Bronchial epithelial cell (primary cell): ENCODE results near the gene COMMD2. TPM values are rescaled to one million over a fixed set of nuclear protein-coding genes. Genes with fewer than 3 reads are reported as not detected.

Source experiments
- DNase-seq: peaks from one replicate; pipeline ENCODE4 v3.0.0-alpha.2; 2010; ENCODE audit warnings: low read depth
- FAIRE-seq: peaks from 2 replicates; lab custom pipeline; 2011; peaks lifted over from hg19 to GRCh38; lab: Jason Lieb, UNC
- H3K27me3 ChIP-seq: 2 replicates; pipeline ENCODE4 v1.5.1; 2011; ENCODE audit warnings: low read length; ENCODE audit not compliant: control insufficient read depth, insufficient read depth
- H3K36me3 ChIP-seq: 2 replicates; pipeline ENCODE4 v1.5.1; 2011; ENCODE audit warnings: low read length; ENCODE audit not compliant: control insufficient read depth, insufficient read depth
- H3K4me3 ChIP-seq: 2 replicates; pipeline ENCODE4 v1.5.1; 2011; ENCODE audit warnings: mild to moderate bottlenecking, low read depth, low read length, control low read depth
- CTCF ChIP-seq: IDR thresholded peaks from 2 replicates; pipeline ENCODE4 v1.5.1; 2011; ENCODE audit warnings: mild to moderate bottlenecking, moderate library complexity, low read length, control low read depth, inconsistent platforms; ENCODE audit not compliant: insufficient read depth, severe bottlenecking
- total RNA-seq: library from RNA; depleted of rRNA; stranded (reverse); fragments of >200 nt; gene quantifications from 2 replicates; pipeline ENCODE4 v1.2.1, GENCODE V29; 2014

COMMD2 gene
- total RNA-seq, 1 donor from 2014 or later = 33.2 TPM

GRCh38 chr3:149702691-149703441, 49.4 kb downstream of the COMMD2 start:
- no peaks in the 10 kb centered on the region for H3K27me3 ChIP-seq
- no peak overlapping the region for H3K4me3 ChIP-seq
- FAIRE-seq (no peak), DNase-seq (peak; percentile 70)
- H3K36me3 ChIP-seq = no peaks in the 10 kb centered on the region
- no peak for TF ChIP-seq CTCF

GRCh38 chr3:149701977-149702350, 50.3 kb downstream of the COMMD2 start:
- Histone ChIP-seq H3K36me3 (no peaks in the 10 kb centered on the region), H3K4me3 (no peak overlapping the region), H3K27me3 (no peaks in the 10 kb centered on the region)
- DNase-seq (peak; percentile 37), FAIRE-seq (no peak)
- TF ChIP-seq CTCF = no peak

- Histone ChIP-seq H3K27me3 (no peaks in the 10 kb centered on the region), H3K36me3 (no peaks in the 10 kb centered on the region), H3K4me3 (no peak overlapping the region)
- TF ChIP-seq CTCF = no peak
- no peak for FAIRE-seq
- no peak for DNase-seq
Observed at GRCh38 chr3:149701206-149701976, 50.9 kb downstream of the COMMD2 start.

Other genes with a start within 250 kb of the COMMD2 start
- 3.4 and 7.3 TPM in 2 replicates for gene WWTR1, start 94.5 kb downstream of the COMMD2 start, total RNA-seq
- 0.26 and 2.1 TPM in 2 replicates for gene ANKUB1, start 40.1 kb upstream of the COMMD2 start, total RNA-seq
- 103 and 124 TPM in 2 replicates for gene RNF13, start 60.7 kb upstream of the COMMD2 start, total RNA-seq
- gene PFN2, start 218.4 kb upstream of the COMMD2 start, total RNA-seq = 265 and 298 TPM in 2 replicates